B cell (primary cell): ENCODE data around the gene COL25A1. TPM values are rescaled to one million over a fixed set of nuclear protein-coding genes. Genes with fewer than 3 reads are reported as not detected.

ENCODE experiments used
- ATAC-seq: fragments of 200-7000 bp; cut with Tn5 transposase; one replicate; pipeline ENCODE4 v1.10.0; 2021; ENCODE audit warnings: low read depth, mild to moderate bottlenecking, moderate number of reproducible peaks, moderate library complexity
- CTCF ChIA-PET: fragments of 350-600 bp; sonication (Branson Sonifier 250); formaldehyde crosslinking; loops from one replicate; lab custom pipeline; 2021; ENCODE audit warnings: antibody characterized with exemption, inconsistent platforms; lab: Charles Lee
- POLR2A ChIA-PET: fragments of 350-600 bp; sonication (Branson Sonifier 250); formaldehyde crosslinking; loops from one replicate; lab custom pipeline; 2021; ENCODE audit warnings: antibody characterized with exemption; lab: Charles Lee
- DNase-seq: peaks from one replicate; pipeline ENCODE4 v3.0.0; 2013
- H2AFZ ChIP-seq: 2 replicates; pipeline ENCODE4 v1.6.1; 2012; ENCODE audit warnings: mild to moderate bottlenecking, low read depth, low read length; ENCODE audit not compliant: insufficient read depth, poor library complexity, severe bottlenecking
- H3K27ac ChIP-seq, 2 donors: 1 replicate in 1 of 2; 2 replicates in 1 of 2; pipeline ENCODE4 v1.5.1; 2012 to 2013; ENCODE audit warnings: low read length in 2 of 2, mild to moderate bottlenecking in 2 of 2, moderate library complexity in 1 of 2
- H3K27me3 ChIP-seq, 4 experiments: fragments of 200-600 bp in 1 of 4; sonication (generic) in 1 of 4; replicated peaks in 1 of 4; 1 replicate in 2 of 4; 2 replicates in 2 of 4; pipeline versions ENCODE4 v1.6.1 to v1.7.0; 2013 to 2016; ENCODE audit warnings: low read length in 3 of 4, mild to moderate bottlenecking in 2 of 4, mixed read lengths in 1 of 4, moderate library complexity in 1 of 4; ENCODE audit not compliant: insufficient read depth in 4 of 4, control insufficient read depth in 3 of 4; ENCODE audit errors: control extremely low read depth in 1 of 4
- H3K36me3 ChIP-seq, 2 experiments: replicated peaks in 1 of 2; 1 replicate in 1 of 2; 2 replicates in 1 of 2; pipeline versions ENCODE4 v1.6.1 to v1.7.1; 2013; ENCODE audit warnings: low read length in 1 of 2; ENCODE audit not compliant: insufficient read depth in 2 of 2, control insufficient read depth in 1 of 2; ENCODE audit errors: control extremely low read depth in 1 of 2, extremely low read depth in 1 of 2
- H3K4me1 ChIP-seq, 2 donors: fragments of 200-600 bp in 1 of 2; sonication (generic) in 1 of 2; 1 replicate in 1 of 2; 2 replicates in 1 of 2; pipeline versions ENCODE4 v1.5.1 to v1.6.1; 2013 to 2017; ENCODE audit warnings: low read length in 2 of 2; ENCODE audit not compliant: control insufficient read depth in 2 of 2, insufficient read depth in 2 of 2
- H3K4me2 ChIP-seq: replicated peaks from 2 replicates; pipeline ENCODE3; 2012; ENCODE audit warnings: mild to moderate bottlenecking, low read depth, low read length; ENCODE audit not compliant: poor library complexity, severe bottlenecking
- H3K4me3 ChIP-seq, 5 experiments: fragments of 200-600 bp in 1 of 5; sonication (generic) in 1 of 5; 1 replicate in 3 of 5; 2 replicates in 2 of 5; pipeline versions ENCODE4 v1.5.1 to v1.7.0; 2011 to 2016; ENCODE audit warnings: low read length in 4 of 5, mild to moderate bottlenecking in 4 of 5, low read depth in 2 of 5, control low read depth in 1 of 5, moderate library complexity in 1 of 5; ENCODE audit not compliant: insufficient read depth in 1 of 5; ENCODE audit errors: control extremely low read depth in 1 of 5, extremely low read depth in 1 of 5
- H3K79me2 ChIP-seq: fragments of 200-600 bp; sonication (generic); one replicate; pipeline ENCODE4 v1.6.0; 2016; ENCODE audit warnings: low read length; ENCODE audit not compliant: control insufficient read depth, insufficient read depth
- H3K9ac ChIP-seq: fragments of 200-600 bp; sonication (generic); 2 replicates; pipeline ENCODE4 v1.6.1; 2017; ENCODE audit warnings: mild to moderate bottlenecking, low read length, moderate library complexity
- H3K9me3 ChIP-seq, 3 donors: one replicate each; pipeline versions ENCODE4 v1.6.1 to v1.7.1; 2013; ENCODE audit warnings: low read length in 2 of 3; ENCODE audit not compliant: control insufficient read depth in 2 of 3, insufficient read depth in 1 of 3; ENCODE audit errors: control extremely low read depth in 1 of 3
- H4K20me1 ChIP-seq: 2 replicates; pipeline ENCODE4 v1.6.0; 2012; ENCODE audit warnings: mild to moderate bottlenecking, low read length; ENCODE audit not compliant: insufficient read depth, control insufficient read depth, poor library complexity, severe bottlenecking
- H3K27ac Mint-ChIP-seq: one replicate; pipeline ENCODE4 v1.8.0; 2021; ENCODE audit warnings: mixed read lengths
- H3K27me3 Mint-ChIP-seq: one replicate; pipeline ENCODE4 v1.8.0; 2021; ENCODE audit warnings: mixed read lengths
- H3K4me1 Mint-ChIP-seq: one replicate; pipeline ENCODE4 v1.8.0; 2021; ENCODE audit warnings: mixed read lengths
- H3K4me3 Mint-ChIP-seq: one replicate; pipeline ENCODE4 v1.8.0; 2021; ENCODE audit warnings: mixed read lengths
- H3K9me3 Mint-ChIP-seq: one replicate; pipeline ENCODE4 v1.8.0; 2022; ENCODE audit warnings: mixed read lengths; ENCODE audit not compliant: insufficient read depth
- CTCF ChIP-seq: fragments of 200-600 bp; IDR thresholded peaks from one replicate; pipeline ENCODE4 v1.8.0; 2022; ENCODE audit warnings: antibody characterized with exemption, mild to moderate bottlenecking
- EZH2 ChIP-seq: IDR thresholded peaks from 2 replicates; pipeline ENCODE4 v1.6.1; 2012; ENCODE audit warnings: borderline replicate concordance, low read depth, mild to moderate bottlenecking, moderate library complexity, low read length; ENCODE audit not compliant: insufficient read depth, poor library complexity, severe bottlenecking
- WGBS: methylation state at CpG from one replicate; pipeline ENCODE4 v1.1.5; 2013; ENCODE audit warnings: missing lambda C conversion rate; ENCODE audit not compliant: insufficient coverage; 5-methylcytosine and 5-hydroxymethylcytosine counted together
- intact Hi-C: fragments of 100-400 bp; cut with micrococcal nuclease; formaldehyde crosslinking; loops from one replicate; pipeline ENCODE4 v1.10.0; 2022
- polyA plus RNA-seq: library from polyadenylated mRNA; depleted of rRNA; stranded (reverse); fragments of >200 nt; gene quantifications from 2 replicates; pipeline ENCODE4 v1.2.3, GENCODE V29; 2012
- total RNA-seq, 2 donors: library from RNA; stranded (reverse); fragments of 120-200 nt in 1 of 2; gene quantifications; 1 replicate in 1 of 2; 2 replicates in 1 of 2; pipeline versions ENCODE4 v1.2.3 to v1.2.4, GENCODE V29; 2013 to 2022

COL25A1 gene
- total and polyA plus RNA-seq, 2 donors (not counting 1 experiment from before 2014, with no cell fraction given): not detected

- no peaks in the 10 kb centered on the region for H3K36me3 ChIP-seq
- H3K27ac ChIP-seq: no peak overlapping the region
- TF ChIP-seq EZH2 (no peak), CTCF (no peak)
- POLR2A ChIA-PET: no interaction called here
- H3K9ac ChIP-seq: no peak overlapping the region
- H3K27ac Mint-ChIP-seq: no peak overlapping the region
- no peaks in the 10 kb centered on the region for H3K9me3 Mint-ChIP-seq
- intact Hi-C loops: no loop called here
- no peaks in the 10 kb centered on the region for H3K4me1 ChIP-seq
- no peaks in the 10 kb centered on the region for H3K27me3 ChIP-seq
- WGBS: 100% methylated on average over 3 of the region's 6 CpGs
- CTCF ChIA-PET: no interaction called here
- no peaks in the 10 kb centered on the region for H4K20me1 ChIP-seq
- no peaks in the 10 kb centered on the region for H3K4me1 Mint-ChIP-seq
- H3K79me2 ChIP-seq: no peaks in the 10 kb centered on the region
- no peak overlapping the region for H2AFZ ChIP-seq
- ATAC-seq (no peak), DNase-seq (no peak)
- H3K4me3 Mint-ChIP-seq: no peak overlapping the region
- H3K27me3 Mint-ChIP-seq: no peaks in the 10 kb centered on the region
- no peak overlapping the region for H3K4me3 ChIP-seq
- H3K4me2 ChIP-seq: no peak overlapping the region
- no peaks in the 10 kb centered on the region for H3K9me3 ChIP-seq
Observed at GRCh38 chr4:109131559-109131958, 170.9 kb downstream of the COL25A1 start.

- Histone ChIP-seq H3K36me3 (no peaks in the 10 kb centered on the region), H3K27ac (no peak overlapping the region), H3K4me1 (no peaks in the 10 kb centered on the region), H3K4me2 (no peak overlapping the region), H2AFZ (no peak overlapping the region), H3K9me3 (no peaks in the 10 kb centered on the region), H3K79me2 (no peaks in the 10 kb centered on the region), H4K20me1 (no peaks in the 10 kb centered on the region), H3K9ac (no peak overlapping the region), H3K4me3 (no peak overlapping the region), H3K27me3 (no peaks in the 10 kb centered on the region)
- H3K4me1 Mint-ChIP-seq: no peaks in the 10 kb centered on the region
- no peak overlapping the region for H3K27ac Mint-ChIP-seq
- ChIA-PET POLR2A (no interaction called here), CTCF (no interaction called here)
- H3K4me3 Mint-ChIP-seq: no peak overlapping the region
- intact Hi-C loops: no loop called here
- ATAC-seq (no peak), DNase-seq (no peak)
- no peaks in the 10 kb centered on the region for H3K9me3 Mint-ChIP-seq
- 93% methylated on average over 1 of the region's 2 CpGs for WGBS
- no peaks in the 10 kb centered on the region for H3K27me3 Mint-ChIP-seq
- TF ChIP-seq CTCF (no peak), EZH2 (no peak)
Observed at GRCh38 chr4:109128589-109128988, 173.9 kb downstream of the COL25A1 start.
